WTC11 (cell line): Measurements from ENCODE around the gene CAPN12. TPM values are rescaled to one million over a fixed set of nuclear protein-coding genes. Genes with fewer than 3 reads are reported as not detected.
A peak's percentile ranks its signal among the peaks of the same experiment; 100 is the strongest.

Source experiments
- ATAC-seq: fragments of 200-7000 bp; cut with Tn5 transposase; 2 replicates; pipeline ENCODE4 v1.10.0; 2021; ENCODE audit warnings: mild to moderate bottlenecking, moderate library complexity
- CTCF ChIA-PET: fragments of 300-600 bp; sonication (Branson Sonifier 250); formaldehyde crosslinking; loops from one replicate; lab custom pipeline; 2021; ENCODE audit warnings: antibody characterized with exemption; lab: Charles Lee
- POLR2A ChIA-PET: fragments of 350-600 bp; sonication (Branson Sonifier 250); formaldehyde crosslinking; loops from one replicate; lab custom pipeline; 2021; ENCODE audit warnings: antibody characterized with exemption; lab: Charles Lee
- DNase-seq: peaks from one replicate; pipeline ENCODE4 v3.0.0; 2021; ENCODE audit warnings: low spot score
- H3K27ac Mint-ChIP-seq: 2 replicates; pipeline ENCODE4 v1.8.0; 2021; ENCODE audit warnings: mixed read lengths
- H3K27me3 Mint-ChIP-seq: 2 replicates; pipeline ENCODE4 v1.8.0; 2021; ENCODE audit warnings: low read depth, mild to moderate bottlenecking, moderate library complexity, mixed read lengths
- H3K36me3 Mint-ChIP-seq: 2 replicates; pipeline ENCODE4 v1.8.0; 2021; ENCODE audit warnings: mixed read lengths
- H3K4me1 Mint-ChIP-seq: 2 replicates; pipeline ENCODE4 v1.8.0; 2022; ENCODE audit warnings: mixed read lengths
- H3K4me3 Mint-ChIP-seq: 2 replicates; pipeline ENCODE4 v1.8.0; 2021; ENCODE audit warnings: mild to moderate bottlenecking, moderate library complexity, mixed read lengths
- H3K9me3 Mint-ChIP-seq: 2 replicates; pipeline ENCODE4 v1.8.0; 2021; ENCODE audit warnings: mixed read lengths
- AFF4 ChIP-seq: sonication (generic); formaldehyde crosslinking; IDR thresholded peaks from 2 replicates; pipeline ENCODE4 v1.8.1; 2023; ENCODE audit warnings: mild to moderate bottlenecking, missing genetic modification reagents, borderline replicate concordance
- CDX4 ChIP-seq: fragments of 250-450 bp; sonication (Bioruptor Pico); IDR thresholded peaks from 2 replicates; pipeline ENCODE4 v1.9.0; 2021; ENCODE audit warnings: moderate library complexity, mild to moderate bottlenecking, inconsistent platforms, borderline replicate concordance
- CREB1 ChIP-seq: sonication (generic); formaldehyde crosslinking; IDR thresholded peaks from 2 replicates; pipeline ENCODE4 v1.8.0; 2023; ENCODE audit warnings: mild to moderate bottlenecking, missing genetic modification reagents
- FOXP4 ChIP-seq: sonication (generic); formaldehyde crosslinking; IDR thresholded peaks from 2 replicates; pipeline ENCODE4 v1.8.0; 2022; ENCODE audit warnings: mild to moderate bottlenecking, missing genetic modification reagents
- HMGXB4 ChIP-seq: sonication (generic); formaldehyde crosslinking; IDR thresholded peaks from 2 replicates; pipeline ENCODE4 v1.8.1; 2023; ENCODE audit warnings: mild to moderate bottlenecking, moderate library complexity, missing genetic modification reagents
- RORB ChIP-seq: fragments of 250-450 bp; sonication (Bioruptor Pico); IDR thresholded peaks from 2 replicates; pipeline ENCODE4 v1.9.0; 2021; ENCODE audit warnings: mild to moderate bottlenecking
- ZBTB21 ChIP-seq: sonication (generic); formaldehyde crosslinking; IDR thresholded peaks from 2 replicates; pipeline ENCODE4 v1.8.1; 2023; ENCODE audit warnings: mild to moderate bottlenecking, missing genetic modification reagents, borderline replicate concordance
- ZNF121 ChIP-seq: sonication (generic); formaldehyde crosslinking; IDR thresholded peaks from 2 replicates; pipeline ENCODE4 v1.8.0; 2023; ENCODE audit warnings: missing genetic modification reagents
- ZNF263 ChIP-seq: sonication (generic); formaldehyde crosslinking; IDR thresholded peaks from 2 replicates; pipeline ENCODE4 v1.8.1; 2022; ENCODE audit warnings: low read depth, mild to moderate bottlenecking, moderate library complexity, missing genetic modification reagents
- ZNF416 ChIP-seq: fragments of 250-450 bp; sonication (Bioruptor Pico); IDR thresholded peaks from 2 replicates; pipeline ENCODE4 v1.9.0; 2021; ENCODE audit warnings: mild to moderate bottlenecking, inconsistent platforms
- ZNF423 ChIP-seq: fragments of 250-450 bp; sonication (Bioruptor Pico); IDR thresholded peaks from 2 replicates; pipeline ENCODE4 v2.1.2; 2022; ENCODE audit warnings: mild to moderate bottlenecking, moderate library complexity
- total RNA-seq: library from RNA; stranded (reverse); gene quantifications from 3 replicates; pipeline ENCODE4 v1.2.3, GENCODE V29; 2021

CAPN12 gene
- total RNA-seq, 1 experiment from 2014 or later, result 9.6 TPM

GRCh38 chr19:38719761-38720558, 24.3 kb downstream of the CAPN12 start (continued):
- no peak for TF ChIP-seq ZNF416 (CRISPR knock-in tag)
- no peak for TF ChIP-seq ZNF423 (CRISPR knock-in tag)
- TF ChIP-seq CDX4 (CRISPR knock-in tag), result no peak
- no peak for TF ChIP-seq AFF4 (CRISPR knock-in tag)
- TF ChIP-seq CREB1, result no peak
- no peak for TF ChIP-seq RORB (CRISPR knock-in tag)

GRCh38 chr19:38718747-38719543, 25.3 kb downstream of the CAPN12 start:
- CTCF ChIA-PET, result interaction anchor here (0.6 to 2.3 kb wide), 35 partner anchors 9 to 331 kb away, joined by 3 to 21 read pairs (median 4); partner anchors contain the start of genes ACTN4, ECH1, EIF3K and FAM98C

More at GRCh38 chr19:38718747-38719543, 25.3 kb downstream of the CAPN12 start:
- Mint-ChIP-seq H3K4me3 (no peak overlapping the region), H3K27ac (peak overlapping the region; percentile 60; the same call in 1 of the 2 replicates), H3K9me3 (no peaks in the 10 kb centered on the region), H3K36me3 (peaks cover 49% of the 10 kb centered on the region), H3K4me1 (peaks cover 5% of the 10 kb centered on the region), H3K27me3 (no peaks in the 10 kb centered on the region)
- 0 out of 2 replicates have a peak, but pooled peaks have one; percentile 30 for TF ChIP-seq HMGXB4
- no peak for TF ChIP-seq ZBTB21 (CRISPR knock-in tag)
- TF ChIP-seq ZNF121 (CRISPR knock-in tag), result peak; percentile 40; the same call in 1 of the 2 replicates
- TF ChIP-seq ZNF263 (CRISPR knock-in tag), result peak; percentile 83; the same call in 1 of the 2 replicates
- no peak for TF ChIP-seq FOXP4 (CRISPR knock-in tag)
- DNase-seq (peak; percentile 67), ATAC-seq (peak; percentile 90)
- POLR2A ChIA-PET, result interaction anchor here (0.9 to 1.7 kb wide), 4 partner anchors 52 to 84 kb away, joined by 3 to 5 read pairs (median 4); partner anchors contain the start of gene ACTN4
